ENCODE results near the gene MRPS11.
A peak's percentile ranks its signal among the peaks of the same experiment; 100 is the strongest.

DNA sequence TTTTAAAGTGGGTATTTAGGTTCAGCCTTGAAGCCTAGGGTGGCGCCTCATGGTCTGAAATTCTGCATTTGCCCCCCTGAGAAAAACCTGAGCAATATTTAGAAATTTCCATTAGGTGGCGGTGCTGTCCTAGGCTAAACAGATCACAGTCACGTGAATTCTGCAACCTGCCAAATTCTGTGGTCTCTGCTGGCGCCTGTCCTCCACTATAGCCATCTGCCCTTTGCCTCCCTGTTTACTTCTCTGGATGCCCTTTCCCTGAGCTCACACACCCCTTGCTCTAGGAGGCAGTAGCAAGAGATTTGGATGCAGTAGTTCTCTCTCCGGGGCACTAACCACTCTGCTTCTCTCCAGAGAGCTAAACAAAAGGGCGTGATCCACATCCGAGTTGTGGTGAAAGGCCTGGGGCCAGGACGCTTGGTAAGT lies 9.1 kb downstream of the MRPS11 start:
- TF ChIP-seq, protein P1, sequence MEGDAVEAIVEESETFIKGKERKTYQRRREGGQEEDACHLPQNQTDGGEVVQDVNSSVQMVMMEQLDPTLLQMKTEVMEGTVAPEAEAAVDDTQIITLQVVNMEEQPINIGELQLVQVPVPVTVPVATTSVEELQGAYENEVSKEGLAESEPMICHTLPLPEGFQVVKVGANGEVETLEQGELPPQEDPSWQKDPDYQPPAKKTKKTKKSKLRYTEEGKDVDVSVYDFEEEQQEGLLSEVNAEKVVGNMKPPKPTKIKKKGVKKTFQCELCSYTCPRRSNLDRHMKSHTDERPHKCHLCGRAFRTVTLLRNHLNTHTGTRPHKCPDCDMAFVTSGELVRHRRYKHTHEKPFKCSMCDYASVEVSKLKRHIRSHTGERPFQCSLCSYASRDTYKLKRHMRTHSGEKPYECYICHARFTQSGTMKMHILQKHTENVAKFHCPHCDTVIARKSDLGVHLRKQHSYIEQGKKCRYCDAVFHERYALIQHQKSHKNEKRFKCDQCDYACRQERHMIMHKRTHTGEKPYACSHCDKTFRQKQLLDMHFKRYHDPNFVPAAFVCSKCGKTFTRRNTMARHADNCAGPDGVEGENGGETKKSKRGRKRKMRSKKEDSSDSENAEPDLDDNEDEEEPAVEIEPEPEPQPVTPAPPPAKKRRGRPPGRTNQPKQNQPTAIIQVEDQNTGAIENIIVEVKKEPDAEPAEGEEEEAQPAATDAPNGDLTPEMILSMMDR (IDR thresholded peaks at IDR 0.05; ENCODE audit: poor library complexity), result peak; percentile 66
- no peak for TF ChIP-seq EZH2 (IDR thresholded peaks at IDR 0.05; ENCODE audit: borderline replicate concordance)
